Activated CD8-positive, alpha-beta memory T cell treated with anti-CD3 and anti-CD28 coated beads, Interleukin-2, amount 50 U/mL, for 1 hour (primary cell): ENCODE measurements around the gene GARRE1.

Experiments used
- DNase-seq: peaks from one replicate; pipeline ENCODE4 v3.0.0-alpha.2; 2020; ENCODE audit errors: extremely low read depth

GARRE1 gene

DNA sequence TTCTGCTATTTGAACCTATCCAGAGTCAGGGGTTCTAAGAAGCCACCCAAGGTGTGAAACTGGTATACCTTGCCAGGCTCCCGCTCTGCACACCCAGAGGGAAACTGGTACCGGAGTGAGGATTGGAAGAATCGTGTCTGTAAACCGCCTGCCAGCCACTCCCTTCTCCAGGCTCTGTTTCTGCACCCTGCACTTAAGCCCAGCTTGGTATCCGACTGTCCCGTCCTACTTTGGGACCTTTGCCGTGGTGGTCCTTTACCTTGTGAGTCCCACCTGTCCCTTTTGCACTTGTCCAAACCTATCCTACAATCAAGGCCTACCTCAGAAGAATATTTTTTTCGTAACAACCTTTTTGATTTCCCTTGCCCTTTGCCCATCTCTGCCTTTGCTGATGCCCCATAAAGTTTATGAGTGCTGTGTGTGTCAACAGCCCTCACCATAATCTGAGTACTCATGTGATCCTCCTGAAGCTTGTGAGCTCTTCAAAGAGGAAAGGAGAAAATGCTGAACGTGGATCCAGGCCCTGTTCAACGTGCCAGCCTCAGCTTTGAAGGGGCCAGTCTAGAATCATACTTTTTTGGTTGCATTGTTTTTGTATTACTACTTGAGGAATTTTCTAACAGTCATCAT, 44.7 kb downstream of the GARRE1 start:
- DNase-seq: no peak

- DNase-seq: no peak
Measured at GRCh38 chr19:34299576-34299975, 45.2 kb downstream of the GARRE1 start.

GRCh38 chr19:34300380-34300779, 46.0 kb downstream of the GARRE1 start:
- DNase-seq: no peak

DNA sequence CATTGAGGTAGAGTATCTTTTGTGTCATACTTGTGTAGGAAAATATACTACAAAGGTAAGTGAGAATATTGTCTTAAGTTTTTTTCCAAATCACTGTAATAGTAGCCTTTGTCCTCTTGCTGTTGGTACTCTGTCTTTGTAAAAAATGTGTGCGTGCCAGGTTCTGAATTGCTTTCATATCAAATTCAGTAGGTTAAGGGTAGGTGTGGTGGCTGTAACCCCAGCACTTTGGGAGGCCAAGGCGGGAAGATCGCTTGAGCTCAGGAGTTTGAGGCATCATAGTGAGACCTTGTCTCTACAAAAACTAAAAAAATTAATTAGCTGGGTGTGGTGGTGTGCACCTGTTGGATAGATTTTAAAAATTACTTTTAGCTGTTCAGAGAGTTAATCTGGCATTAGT, 46.6 kb downstream of the GARRE1 start:
- DNase-seq: no peak
